HCT116 (cell line): ENCODE measurements around the gene ACSS1.
"Not testable (repeated sequence)": the region's sequence is repeated elsewhere in the genome, so short reads cannot be mapped to it uniquely, and the experiment has no call there.

Experiments used
- CEBPB ChIP-seq: IDR thresholded peaks from 2 replicates; pipeline ENCODE4 v1.6.1; 2012; ENCODE audit warnings: low read depth
- CTCF ChIP-seq, 3 experiments: fragments of 200-600 bp in 1 of 3; sonication (generic) in 1 of 3; IDR thresholded peaks in 2 of 3; conservative IDR thresholded peaks in 1 of 3; 2 replicates each; pipeline ENCODE4 v1.5.1; 2012 to 2017; ENCODE audit warnings: low read depth in 2 of 3, low read length in 2 of 3, antibody characterized with exemption in 1 of 3, borderline replicate concordance in 1 of 3, control low read depth in 1 of 3, mild to moderate bottlenecking in 1 of 3, mixed read lengths in 1 of 3, mixed run types in 1 of 3, moderate library complexity in 1 of 3; ENCODE audit not compliant: insufficient read depth in 1 of 3
- EGR1 ChIP-seq: IDR thresholded peaks from 2 replicates; pipeline ENCODE4 v1.6.1; 2012; ENCODE audit warnings: low read depth
- ELF1 ChIP-seq: IDR thresholded peaks from 2 replicates; pipeline ENCODE4 v1.6.1; 2012; ENCODE audit warnings: low read depth, borderline replicate concordance
- EZH2 ChIP-seq: fragments of 200-600 bp; sonication (generic); IDR thresholded peaks from 2 replicates; pipeline ENCODE4 v1.6.1; 2017; ENCODE audit warnings: antibody characterized with exemption, mixed run types
- EZH2phosphoT487 ChIP-seq: fragments of 200-600 bp; IDR thresholded peaks from 2 replicates; pipeline ENCODE4 v1.6.1; 2018; ENCODE audit warnings: antibody characterized with exemption, borderline replicate concordance
- FOSL1 ChIP-seq: IDR thresholded peaks from 2 replicates; pipeline ENCODE4 v1.6.1; 2012; ENCODE audit warnings: low read depth
- JUND ChIP-seq: IDR thresholded peaks from 2 replicates; pipeline ENCODE4 v1.6.1; 2012
- POLR2A ChIP-seq: IDR thresholded peaks from 2 replicates; pipeline ENCODE4 v1.7.0; 2011; ENCODE audit warnings: borderline replicate concordance; ENCODE audit not compliant: insufficient read depth, insufficient read length; ENCODE audit errors: extremely low read depth
- POLR2AphosphoS5 ChIP-seq: IDR thresholded peaks from 2 replicates; pipeline ENCODE4 v1.6.1; 2011; ENCODE audit warnings: mild to moderate bottlenecking, low read depth, low read length, moderate library complexity
- RAD21 ChIP-seq: IDR thresholded peaks from 2 replicates; pipeline ENCODE4 v1.6.1; 2012; ENCODE audit warnings: low read depth, mild to moderate bottlenecking
- SP1 ChIP-seq: IDR thresholded peaks from 2 replicates; pipeline ENCODE4 v1.6.1; 2012; ENCODE audit warnings: low read depth
- YY1 ChIP-seq: IDR thresholded peaks from 2 replicates; pipeline ENCODE4 v1.6.1; 2011; ENCODE audit warnings: low read length, low read depth, moderate library complexity, mild to moderate bottlenecking; ENCODE audit not compliant: insufficient replicate concordance; ENCODE audit errors: extremely low read depth

GRCh38 chr20:25001323-25001722 lies 56.6 kb downstream of the ACSS1 start:
- TF ChIP-seq CTCF (IDR thresholded peaks at IDR 0.05 in 2 of 3, conservative IDR thresholded peaks at IDR 0.05 in 1 of 3; ENCODE audit: borderline replicate concordance in 1 of 3, insufficient read depth in 1 of 3, low read depth in 2 of 3, low read length in 2 of 3); SP1; YY1; JUND; POLR2A; EGR1; RAD21; ELF1; EZH2; EZH2phosphoT487; POLR2AphosphoS5; FOSL1; CEBPB: not testable (repeated sequence)
